Nephron progenitor cell (in vitro differentiated cells): Measurements from ENCODE around the gene TBCEL.

ENCODE experiments used
- DNase-seq: peaks from one replicate; pipeline ENCODE4 v3.0.0; 2021
- H3K27ac Mint-ChIP-seq: 2 replicates; pipeline ENCODE4 v1.8.0; 2021; ENCODE audit warnings: mild to moderate bottlenecking, moderate library complexity, mixed read lengths
- H3K27me3 Mint-ChIP-seq: 2 replicates; pipeline ENCODE4 v1.8.0; 2021; ENCODE audit warnings: mild to moderate bottlenecking, low read depth, mixed read lengths; ENCODE audit not compliant: poor library complexity
- H3K36me3 Mint-ChIP-seq: 2 replicates; pipeline ENCODE4 v1.8.0; 2021; ENCODE audit warnings: low read depth, mixed read lengths
- H3K4me1 Mint-ChIP-seq: 2 replicates; pipeline ENCODE4 v1.8.0; 2021; ENCODE audit warnings: mixed read lengths
- H3K4me3 Mint-ChIP-seq: 2 replicates; pipeline ENCODE4 v1.8.0; 2021; ENCODE audit warnings: mild to moderate bottlenecking, moderate library complexity, mixed read lengths
- H3K9me3 Mint-ChIP-seq: 2 replicates; pipeline ENCODE4 v1.8.0; 2021; ENCODE audit warnings: mild to moderate bottlenecking, moderate library complexity, mixed read lengths
- CTCF ChIP-seq: fragments of 200-600 bp; sonication (generic); IDR thresholded peaks from 2 replicates; pipeline ENCODE4 v1.5.0; 2021; ENCODE audit warnings: antibody characterized with exemption

The TBCEL gene

GRCh38 chr11:121082670-121083069 is 58.8 kb downstream of the TBCEL start:
- DNase-seq: peak; percentile 74
- H3K9me3 Mint-ChIP-seq: no peaks in the 10 kb centered on the region

DNA sequence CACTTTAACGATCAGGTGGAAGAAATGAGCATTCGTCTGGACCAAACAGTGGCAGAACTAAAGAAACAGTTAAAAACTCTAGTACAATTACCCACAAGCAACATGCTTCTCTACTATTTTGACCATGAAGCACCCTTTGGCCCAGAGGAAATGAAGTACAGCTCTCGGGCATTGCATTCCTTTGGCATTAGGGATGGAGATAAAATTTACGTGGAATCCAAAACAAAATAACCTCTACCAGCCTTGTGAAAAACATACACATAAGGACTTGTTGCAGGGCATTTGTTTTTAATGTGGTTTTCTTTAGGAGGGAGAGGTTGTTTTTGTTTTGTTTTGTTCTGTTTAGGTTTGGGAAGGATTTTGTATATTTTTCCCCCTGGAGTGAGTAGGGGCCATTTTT is 63.0 kb downstream of the TBCEL start:
- Mint-ChIP-seq H3K36me3 (peaks cover 42% of the 10 kb centered on the region), H3K4me1 (no peaks in the 10 kb centered on the region)

More at GRCh38 chr11:121082670-121083069, 58.8 kb downstream of the TBCEL start:
- Mint-ChIP-seq H3K27ac (no peak overlapping the region), H3K4me3 (no peak overlapping the region), H3K36me3 (peaks cover 43% of the 10 kb centered on the region), H3K27me3 (no peaks in the 10 kb centered on the region), H3K4me1 (no peaks in the 10 kb centered on the region)
- TF ChIP-seq CTCF: no peak

DNA sequence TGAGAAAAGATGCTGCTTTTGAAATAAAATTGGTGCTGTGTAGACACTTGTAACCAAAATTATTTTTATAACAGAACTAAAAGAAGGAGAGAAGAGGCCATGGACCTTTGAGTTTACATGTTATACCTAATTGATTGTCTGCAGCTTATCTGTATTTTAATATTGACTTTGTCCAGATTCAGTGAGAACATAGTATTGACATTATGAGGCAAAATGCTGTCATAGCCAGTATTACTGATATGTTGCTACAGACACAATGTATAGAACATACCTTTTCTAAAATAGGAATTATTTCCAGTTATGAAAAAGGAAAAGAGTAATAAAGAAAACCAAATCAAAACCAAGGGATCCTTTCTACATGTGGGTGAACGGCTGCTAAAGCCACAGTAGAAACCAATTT is 65.7 kb downstream of the TBCEL start:
- TF ChIP-seq CTCF: no peak
- DNase-seq: no peak
- no peaks in the 10 kb centered on the region for H3K9me3 Mint-ChIP-seq
- H3K4me3 Mint-ChIP-seq: no peak overlapping the region
- no peaks in the 10 kb centered on the region for H3K27me3 Mint-ChIP-seq
- H3K27ac Mint-ChIP-seq: no peak overlapping the region
- no peaks in the 10 kb centered on the region for H3K4me1 Mint-ChIP-seq
- peaks cover 37% of the 10 kb centered on the region for H3K36me3 Mint-ChIP-seq

More for the DNA sequence above, 63.0 kb downstream of the TBCEL start:
- Mint-ChIP-seq H3K4me3 (no peak overlapping the region), H3K27me3 (no peaks in the 10 kb centered on the region), H3K9me3 (no peaks in the 10 kb centered on the region), H3K27ac (no peak overlapping the region)
- no peak for TF ChIP-seq CTCF
- DNase-seq: no peak

DNA sequence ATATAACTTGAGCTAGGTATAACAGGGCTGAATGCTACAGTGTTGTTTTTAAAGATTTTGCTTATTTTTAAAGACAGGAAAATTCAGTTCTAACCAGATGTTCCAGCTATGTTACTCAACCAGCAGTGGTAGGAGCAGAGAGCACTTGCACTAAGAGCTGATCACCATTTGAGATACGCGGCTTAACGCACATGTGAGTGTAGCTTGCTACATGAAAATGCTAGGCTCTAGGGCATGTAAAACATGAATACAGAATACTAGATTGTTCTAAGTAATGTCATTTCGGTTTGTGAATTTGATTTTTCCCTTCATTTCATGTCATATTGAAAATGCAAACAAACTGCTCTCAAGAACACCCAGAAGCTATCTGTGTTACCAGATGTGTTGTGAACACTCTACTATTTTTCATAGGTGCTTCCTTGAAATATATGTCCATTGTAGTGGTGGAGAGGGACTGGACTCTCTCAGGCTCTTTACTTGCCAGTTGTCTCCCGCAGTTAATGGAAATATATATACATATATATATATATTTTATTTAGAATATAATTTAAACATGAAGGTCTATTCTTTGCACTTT is 66.3 kb downstream of the TBCEL start:
- no peak for DNase-seq
- Mint-ChIP-seq H3K36me3 (peaks cover 33% of the 10 kb centered on the region), H3K4me1 (no peaks in the 10 kb centered on the region), H3K9me3 (no peaks in the 10 kb centered on the region), H3K27ac (no peak overlapping the region), H3K4me3 (no peak overlapping the region), H3K27me3 (no peaks in the 10 kb centered on the region)
- no peak for TF ChIP-seq CTCF

DNA sequence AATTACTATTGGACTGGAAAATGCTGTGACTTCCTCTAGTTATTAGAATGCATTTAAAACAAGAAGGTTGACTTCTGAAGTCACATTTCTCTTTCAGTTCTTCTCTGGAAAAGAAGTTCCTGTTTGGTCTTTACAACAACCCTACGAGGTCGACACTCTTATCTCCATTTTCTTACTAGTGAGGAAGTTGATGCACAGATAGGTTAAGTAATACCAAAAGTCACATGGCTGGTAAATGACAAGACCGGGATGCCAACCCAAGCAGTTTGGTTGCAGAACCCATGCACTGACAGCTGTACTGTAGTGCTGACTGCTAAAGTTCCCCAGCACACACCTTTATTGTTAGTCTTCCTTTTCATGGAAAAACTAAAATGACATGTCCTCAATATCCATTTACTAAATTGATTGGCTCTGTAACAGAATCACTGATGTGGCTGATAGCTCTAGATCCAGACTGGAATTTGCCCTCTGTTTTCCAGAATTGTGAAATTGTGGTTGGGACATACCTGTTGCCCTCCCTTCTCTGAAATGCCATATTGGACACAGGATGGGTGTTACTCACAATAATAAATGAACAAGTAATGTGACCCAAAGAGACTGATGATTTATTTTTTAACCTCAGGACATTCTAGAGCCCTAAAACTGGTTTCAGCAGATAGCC is 67.7 kb downstream of the TBCEL start:
- peaks cover 19% of the 10 kb centered on the region for H3K36me3 Mint-ChIP-seq
- no peak for DNase-seq
- no peak for TF ChIP-seq CTCF
- H3K27ac Mint-ChIP-seq: no peak overlapping the region
- H3K27me3 Mint-ChIP-seq: no peaks in the 10 kb centered on the region
- no peaks in the 10 kb centered on the region for H3K4me1 Mint-ChIP-seq
- no peak overlapping the region for H3K4me3 Mint-ChIP-seq
- H3K9me3 Mint-ChIP-seq: no peaks in the 10 kb centered on the region

DNA sequence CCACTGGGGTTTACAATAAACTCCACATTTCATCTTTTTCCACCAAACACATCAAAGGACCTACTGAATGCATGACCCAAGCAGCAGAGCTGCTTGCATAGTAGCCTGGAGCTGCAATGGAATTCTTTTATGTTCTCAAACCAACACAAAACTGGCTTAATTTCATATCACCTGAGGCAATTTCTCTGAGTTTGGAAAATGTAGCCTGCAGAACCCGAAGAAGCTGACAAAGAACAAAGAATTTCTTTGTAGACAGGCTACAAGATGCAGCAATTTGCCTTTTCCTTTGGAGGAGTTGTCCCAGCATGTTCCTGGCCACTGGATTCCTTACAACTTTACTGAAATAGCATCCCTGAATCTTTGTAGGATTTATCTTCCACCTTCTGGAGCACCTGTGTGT is 71.7 kb downstream of the TBCEL start:
- Mint-ChIP-seq H3K27ac (no peak overlapping the region), H3K27me3 (peaks cover 6% of the 10 kb centered on the region), H3K36me3 (no peaks in the 10 kb centered on the region), H3K4me1 (no peaks in the 10 kb centered on the region), H3K4me3 (no peak overlapping the region), H3K9me3 (no peaks in the 10 kb centered on the region)
- no peak for TF ChIP-seq CTCF
- DNase-seq: no peak
